ENCODE measurements around the gene CBFB. TPM values are rescaled to one million over a fixed set of nuclear protein-coding genes. Genes with fewer than 3 reads are reported as not detected.

The CBFB gene
- total and polyA plus RNA-seq, 2 of the 13 experiments (the other 11 are each of a cell fraction or from before 2014, with no cell fraction given): 22.1 to 70.8 TPM

GRCh38 chr16:67093098-67093726 is 64.3 kb downstream of the CBFB start:
- ChIA-PET CTCF (ENCODE audit: low intra/inter-chr PET ratio, low total read pairs) (no interaction called here), POLR2A (interaction anchor here (0.7 to 1.0 kb wide), 2 partner anchors 10 to 65 kb away, joined by 3 to 5 read pairs; partner anchors contain the start of gene CBFB)
- Histone ChIP-seq H2AFZ (ENCODE audit: low read length) (no peak overlapping the region), H3K79me2 (ENCODE audit: insufficient read depth, low read length) (no peaks in the 10 kb centered on the region), H4K20me1 (ENCODE audit: insufficient read depth, low read length) (no peaks in the 10 kb centered on the region), H3K36me3 (replicated peaks in 1 of 2; ENCODE audit: control insufficient read depth in 1 of 2, insufficient read depth in 2 of 2, low read length in 2 of 2) (peaks cover 4 to 11% of the 10 kb centered on the region in 2 experiments), H3K27me3 (ENCODE audit: control insufficient read depth in 1 of 2, insufficient read depth in 2 of 2, low read length in 2 of 2) (no peaks in the 10 kb centered on the region), H3K27ac (ENCODE audit: extremely low read length, insufficient read depth, low read length) (no peak overlapping the region), H3K9me3 (ENCODE audit: low read length) (no peaks in the 10 kb centered on the region), H3K4me2 (ENCODE audit: low read depth, low read length) (no peak overlapping the region), H3K4me1 (ENCODE audit: insufficient read depth, low read length) (no peaks in the 10 kb centered on the region), H3K4me3 (replicated peaks in 1 of 3; ENCODE audit: insufficient read depth in 1 of 3, low read depth in 2 of 3, low read length in 3 of 3) (no peak overlapping the region), H3K9ac (ENCODE audit: insufficient read depth, low read depth, low read length) (no peak overlapping the region)
- no peak for TF ChIP-seq THAP9 (CRISPR knock-in tag; IDR thresholded peaks at IDR 0.05; ENCODE audit: borderline replicate concordance)
- ATAC-seq (no peak), DNase-seq (ENCODE audit: low spot score) (no peak), FAIRE-seq (no peak)
- WGBS (ENCODE audit: low lambda C conversion rate): 91% methylated on average over 4 of the region's 4 CpGs
- intact Hi-C loops (cut with micrococcal nuclease; ENCODE audit: unreplicated experiment) (no loop called here), in situ Hi-C loops (cut with HindIII; ENCODE audit: extremely low pct_ligation_motif_present, low pct_unique_long_range_greater_than_20kb) (no loop called here)
- no TSS peak for BruUV-seq (replicated peaks)

- Histone ChIP-seq H3K4me3 (replicated peaks in 1 of 3; ENCODE audit: insufficient read depth in 1 of 3, low read depth in 2 of 3, low read length in 3 of 3) (no peak overlapping the region), H3K79me2 (ENCODE audit: insufficient read depth, low read length) (no peaks in the 10 kb centered on the region), H3K36me3 (replicated peaks in 1 of 2; ENCODE audit: control insufficient read depth in 1 of 2, insufficient read depth in 2 of 2, low read length in 2 of 2) (peaks cover 12 to 19% of the 10 kb centered on the region in 2 experiments), H3K27ac (ENCODE audit: extremely low read length, insufficient read depth, low read length) (no peak overlapping the region), H3K9me3 (ENCODE audit: low read length) (no peaks in the 10 kb centered on the region), H4K20me1 (ENCODE audit: insufficient read depth, low read length) (no peaks in the 10 kb centered on the region), H2AFZ (ENCODE audit: low read length) (no peak overlapping the region), H3K4me1 (ENCODE audit: insufficient read depth, low read length) (no peaks in the 10 kb centered on the region), H3K9ac (ENCODE audit: insufficient read depth, low read depth, low read length) (no peak overlapping the region), H3K27me3 (ENCODE audit: control insufficient read depth in 1 of 2, insufficient read depth in 2 of 2, low read length in 2 of 2) (no peaks in the 10 kb centered on the region), H3K4me2 (ENCODE audit: low read depth, low read length) (no peak overlapping the region)
- ChIA-PET CTCF (ENCODE audit: low intra/inter-chr PET ratio, low total read pairs) (no interaction called here), POLR2A (no interaction called here)
- no peak for FAIRE-seq
- in situ Hi-C loops (cut with HindIII; ENCODE audit: extremely low pct_ligation_motif_present, low pct_unique_long_range_greater_than_20kb) (no loop called here), intact Hi-C loops (cut with micrococcal nuclease; ENCODE audit: unreplicated experiment) (no loop called here)
- DNase-seq (ENCODE audit: low spot score): no peak
- no TSS peak for BruUV-seq (replicated peaks)
- WGBS (ENCODE audit: low lambda C conversion rate): 95% methylated on average over 2 of the region's 2 CpGs
- no peak for ATAC-seq
- no peak for TF ChIP-seq HOXA9 (CRISPR knock-in tag; IDR thresholded peaks at IDR 0.05; ENCODE audit: borderline replicate concordance)
- no peak for TF ChIP-seq ZNF792 (CRISPR knock-in tag; IDR thresholded peaks at IDR 0.05)
- no peak for TF ChIP-seq PRMT3 (CRISPR knock-in tag; IDR thresholded peaks at IDR 0.05; ENCODE audit: borderline replicate concordance, low read depth)
- TF ChIP-seq RFX5 (IDR thresholded peaks at IDR 0.05; ENCODE audit: low read depth, low read length): no peak
- TF ChIP-seq REXO4 (CRISPR knock-in tag; IDR thresholded peaks at IDR 0.05; ENCODE audit: borderline replicate concordance): no peak
- TF ChIP-seq ZNF230 (CRISPR knock-in tag; IDR thresholded peaks at IDR 0.05): no peak
- no peak for TF ChIP-seq NAIF1 (CRISPR knock-in tag; IDR thresholded peaks at IDR 0.05; ENCODE audit: borderline replicate concordance)
- TF ChIP-seq ZNF883 (CRISPR knock-in tag; IDR thresholded peaks at IDR 0.05; ENCODE audit: not compliant biosample characterization): no peak
- TF ChIP-seq TFDP1 (CRISPR knock-in tag; IDR thresholded peaks at IDR 0.05; ENCODE audit: borderline replicate concordance): no peak
- no peak for TF ChIP-seq MLX (CRISPR knock-in tag; IDR thresholded peaks at IDR 0.05)
- TF ChIP-seq CHCHD3 (CRISPR knock-in tag; IDR thresholded peaks at IDR 0.05): no peak
- no peak for TF ChIP-seq ZNF431 (CRISPR knock-in tag; IDR thresholded peaks at IDR 0.05; ENCODE audit: borderline replicate concordance, low read depth)
Observed at GRCh38 chr16:67098599-67098998, 69.7 kb downstream of the CBFB start.
